GM19372 (cell line): ENCODE results near the gene ARHGAP25.
"Not testable (repeated sequence)": the region's sequence is repeated elsewhere in the genome, so short reads cannot be mapped to it uniquely, and the experiment has no call there.

ENCODE experiments used
- ATAC-seq: cut with Tn5 transposase; IDR thresholded peaks from one replicate; pipeline ENCODE4 v1.9.1; 2021; ENCODE audit warnings: mild to moderate bottlenecking, low read depth, moderate library complexity; ENCODE audit not compliant: unreplicated experiment

Gene ARHGAP25

GRCh38 chr2:68790600-68790999 is 56.0 kb downstream of the ARHGAP25 start:
- no peak for ATAC-seq

- ATAC-seq: no peak
Observed at GRCh38 chr2:68791914-68792313, 57.3 kb downstream of the ARHGAP25 start.

GRCh38 chr2:68792751-68793150 is 58.1 kb downstream of the ARHGAP25 start:
- no peak for ATAC-seq

- ATAC-seq: no peak
Observed at GRCh38 chr2:68796295-68796905, 61.8 kb downstream of the ARHGAP25 start.

GRCh38 chr2:68798569-68798968 is 64.0 kb downstream of the ARHGAP25 start:
- ATAC-seq: no peak

GRCh38 chr2:68799140-68800026 is 64.8 kb downstream of the ARHGAP25 start:
- ATAC-seq: no peak

GRCh38 chr2:68800027-68800401 is 65.4 kb downstream of the ARHGAP25 start:
- no peak for ATAC-seq

GRCh38 chr2:68800517-68800916 is 65.9 kb downstream of the ARHGAP25 start:
- ATAC-seq: no peak

- not testable (repeated sequence) for ATAC-seq
Observed at GRCh38 chr2:68802161-68802560, 67.5 kb downstream of the ARHGAP25 start.

- ATAC-seq: no peak
Observed at GRCh38 chr2:68805025-68805424, 70.4 kb downstream of the ARHGAP25 start.

GRCh38 chr2:68806511-68807109 is 72.0 kb downstream of the ARHGAP25 start:
- no peak for ATAC-seq

- no peak for ATAC-seq
Observed at GRCh38 chr2:68807821-68808266, 73.2 kb downstream of the ARHGAP25 start.

- ATAC-seq: no peak
Observed at GRCh38 chr2:68809324-68810240, 75.0 kb downstream of the ARHGAP25 start.

- no peak for ATAC-seq
Observed at GRCh38 chr2:68811364-68811763, 76.8 kb downstream of the ARHGAP25 start.

GRCh38 chr2:68812251-68812650 is 77.6 kb downstream of the ARHGAP25 start:
- ATAC-seq: no peak

GRCh38 chr2:68813596-68813995 is 79.0 kb downstream of the ARHGAP25 start:
- no peak for ATAC-seq

GRCh38 chr2:68817306-68817705 is 82.7 kb downstream of the ARHGAP25 start:
- no peak for ATAC-seq

- ATAC-seq: no peak
Observed at GRCh38 chr2:68819556-68819955, 84.9 kb downstream of the ARHGAP25 start.

GRCh38 chr2:68822207-68822872 is 87.7 kb downstream of the ARHGAP25 start:
- no peak for ATAC-seq

GRCh38 chr2:68824831-68825230 is 90.2 kb downstream of the ARHGAP25 start:
- ATAC-seq: no peak
